CD4-positive, alpha-beta T cell treated with Interleukin-12 subunit alpha and Interleukin-12 subunit beta, for 1 hour (primary cell): ENCODE measurements around the gene LST1.

ENCODE experiments used
- DNase-seq: peaks from one replicate; pipeline ENCODE4 v3.0.0-alpha.2; 2020

The LST1 gene

DNA sequence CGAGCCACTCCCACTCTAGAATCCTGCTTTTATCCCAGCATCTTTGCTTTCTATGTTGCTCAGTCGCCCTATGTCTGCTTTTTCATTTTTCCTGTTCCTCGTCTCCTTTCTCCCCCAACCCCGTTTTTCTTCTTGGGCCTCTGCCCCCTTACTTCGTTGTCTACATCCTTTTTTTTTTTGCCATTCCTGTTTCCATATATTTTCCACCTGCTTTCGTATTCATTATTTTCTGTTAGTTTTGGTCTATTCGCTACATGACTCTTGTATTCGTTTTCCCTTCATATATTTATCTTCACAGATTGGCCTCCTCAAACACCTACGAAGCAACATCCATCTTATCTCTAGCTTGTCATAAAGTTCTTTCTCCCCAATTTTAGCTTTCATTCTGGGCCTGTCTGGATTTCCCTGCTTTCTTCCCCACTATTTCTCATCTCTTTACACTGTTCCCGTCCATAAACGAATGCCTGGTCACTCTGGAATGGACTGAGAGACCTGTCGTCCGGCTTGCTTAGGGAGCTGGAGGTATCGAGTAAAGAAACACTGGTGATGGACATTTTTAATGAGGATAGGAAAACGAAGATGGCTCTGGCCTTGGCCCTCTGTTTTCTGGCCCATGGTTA lies 35.4 kb downstream of the LST1 start:
- DNase-seq, result no peak

DNA sequence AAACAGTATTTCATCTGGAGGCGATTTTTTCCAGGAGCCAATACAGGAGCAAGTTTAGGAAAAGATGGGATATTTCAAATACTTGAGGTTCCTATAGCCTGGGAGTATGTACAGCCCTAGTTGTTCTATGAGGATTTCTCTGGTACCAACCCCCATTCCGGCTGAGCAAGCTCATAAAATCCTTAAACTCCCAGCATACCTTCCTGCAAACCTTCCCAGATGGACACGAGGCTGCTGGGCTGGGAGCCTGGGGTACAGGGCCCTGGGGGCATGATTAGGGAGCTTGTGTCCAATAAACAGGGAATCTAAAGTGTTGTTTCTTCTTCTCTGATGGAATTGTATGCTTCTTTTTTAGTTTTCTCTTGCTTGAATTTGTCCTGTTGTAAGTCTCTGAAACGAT lies 35.9 kb downstream of the LST1 start:
- DNase-seq, result no peak

DNA sequence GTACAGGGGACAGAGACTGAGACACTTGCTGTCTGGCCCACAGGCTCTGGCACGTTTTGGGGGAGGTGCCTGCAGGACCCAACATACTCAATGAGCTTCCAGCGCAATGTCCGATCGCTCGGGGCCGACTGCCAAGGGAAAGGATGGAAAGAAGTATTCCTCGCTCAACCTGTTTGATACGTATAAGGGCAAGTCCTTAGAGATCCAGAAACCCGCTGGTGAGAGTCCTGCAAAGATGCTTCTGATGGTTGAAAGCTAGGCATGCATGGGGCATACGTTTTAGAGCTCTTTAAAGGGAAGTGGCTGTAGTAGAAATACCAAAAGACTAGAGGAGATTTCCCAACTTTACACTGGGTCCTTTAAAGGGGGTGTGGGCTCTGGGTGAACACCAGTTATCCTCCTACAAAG lies 36.6 kb downstream of the LST1 start:
- no peak for DNase-seq

DNA sequence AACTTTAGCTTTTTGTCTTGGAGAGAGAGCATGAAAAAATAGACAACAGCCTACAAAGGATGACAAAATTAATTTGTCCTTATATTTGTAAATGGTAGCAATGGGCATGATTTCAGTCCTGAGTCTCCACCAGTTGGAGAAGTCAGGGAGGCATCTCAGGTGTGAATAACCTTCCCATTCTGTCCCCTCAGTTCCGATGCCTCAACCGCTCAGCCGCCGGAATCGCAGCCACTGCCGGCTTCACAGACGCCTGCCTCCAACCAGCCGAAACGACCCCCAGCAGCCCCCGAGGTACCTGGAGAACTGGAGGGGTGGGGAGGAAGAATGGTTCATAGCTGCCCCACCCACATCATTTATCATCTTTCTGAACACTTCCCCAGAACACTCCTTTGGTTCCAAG lies 38.0 kb downstream of the LST1 start:
- no peak for DNase-seq

DNA sequence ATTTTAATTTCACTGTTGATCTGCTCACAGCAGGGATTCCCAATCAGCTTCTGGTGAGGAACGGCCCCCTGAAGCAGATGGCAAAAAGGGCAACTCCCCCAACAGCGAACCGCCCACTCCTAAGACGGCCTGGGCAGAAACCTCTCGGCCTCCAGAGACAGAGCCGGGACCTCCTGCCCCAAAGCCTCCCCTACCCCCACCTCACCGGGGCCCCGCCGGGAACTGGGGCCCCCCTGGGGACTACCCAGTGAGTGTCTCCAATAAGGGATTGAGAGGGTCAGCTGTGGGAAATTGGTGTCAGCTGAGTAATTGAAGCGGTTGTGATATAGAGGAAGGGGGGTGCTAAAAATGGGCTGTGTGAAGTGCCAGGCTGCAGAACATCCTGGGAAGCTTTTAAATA lies 40.9 kb downstream of the LST1 start:
- no peak for DNase-seq

DNA sequence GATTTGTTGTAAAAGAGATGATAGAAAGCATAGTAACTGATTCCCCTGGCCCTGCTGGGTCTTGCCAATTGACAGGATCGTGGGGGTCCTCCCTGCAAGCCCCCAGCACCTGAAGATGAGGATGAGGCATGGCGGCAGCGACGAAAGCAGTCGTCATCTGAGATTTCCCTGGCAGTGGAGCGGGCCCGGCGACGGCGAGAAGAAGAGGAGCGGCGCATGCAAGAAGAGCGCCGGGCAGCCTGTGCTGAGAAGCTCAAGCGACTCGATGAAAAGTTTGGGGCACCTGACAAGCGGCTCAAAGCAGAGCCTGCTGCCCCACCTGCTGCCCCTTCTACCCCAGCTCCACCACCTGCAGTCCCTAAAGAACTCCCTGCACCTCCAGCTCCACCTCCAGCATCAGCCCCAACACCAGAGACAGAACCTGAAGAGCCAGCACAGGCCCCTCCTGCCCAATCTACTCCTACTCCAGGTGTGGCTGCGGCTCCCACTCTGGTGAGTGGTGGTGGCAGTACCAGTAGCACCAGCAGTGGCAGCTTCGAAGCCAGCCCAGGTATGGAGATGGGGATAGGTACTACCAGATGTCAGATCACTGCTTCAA lies 41.7 kb downstream of the LST1 start:
- DNase-seq, result no peak

DNA sequence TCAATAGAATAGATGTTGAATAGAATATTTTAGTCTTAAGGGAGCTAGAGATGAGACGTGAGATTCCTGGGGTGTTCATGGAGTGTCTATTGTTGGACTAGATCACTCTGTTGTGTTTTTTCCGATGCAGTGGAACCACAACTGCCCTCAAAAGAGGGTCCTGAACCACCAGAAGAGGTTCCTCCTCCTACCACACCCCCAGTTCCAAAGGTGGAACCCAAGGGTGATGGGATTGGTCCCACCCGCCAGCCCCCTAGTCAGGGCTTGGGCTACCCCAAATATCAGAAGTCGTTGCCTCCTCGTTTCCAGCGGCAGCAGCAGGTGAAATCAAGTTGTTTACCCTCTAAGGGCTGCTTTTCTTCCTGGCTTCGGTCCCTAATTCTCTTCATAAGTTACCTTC lies 42.9 kb downstream of the LST1 start:
- no peak for DNase-seq

DNA sequence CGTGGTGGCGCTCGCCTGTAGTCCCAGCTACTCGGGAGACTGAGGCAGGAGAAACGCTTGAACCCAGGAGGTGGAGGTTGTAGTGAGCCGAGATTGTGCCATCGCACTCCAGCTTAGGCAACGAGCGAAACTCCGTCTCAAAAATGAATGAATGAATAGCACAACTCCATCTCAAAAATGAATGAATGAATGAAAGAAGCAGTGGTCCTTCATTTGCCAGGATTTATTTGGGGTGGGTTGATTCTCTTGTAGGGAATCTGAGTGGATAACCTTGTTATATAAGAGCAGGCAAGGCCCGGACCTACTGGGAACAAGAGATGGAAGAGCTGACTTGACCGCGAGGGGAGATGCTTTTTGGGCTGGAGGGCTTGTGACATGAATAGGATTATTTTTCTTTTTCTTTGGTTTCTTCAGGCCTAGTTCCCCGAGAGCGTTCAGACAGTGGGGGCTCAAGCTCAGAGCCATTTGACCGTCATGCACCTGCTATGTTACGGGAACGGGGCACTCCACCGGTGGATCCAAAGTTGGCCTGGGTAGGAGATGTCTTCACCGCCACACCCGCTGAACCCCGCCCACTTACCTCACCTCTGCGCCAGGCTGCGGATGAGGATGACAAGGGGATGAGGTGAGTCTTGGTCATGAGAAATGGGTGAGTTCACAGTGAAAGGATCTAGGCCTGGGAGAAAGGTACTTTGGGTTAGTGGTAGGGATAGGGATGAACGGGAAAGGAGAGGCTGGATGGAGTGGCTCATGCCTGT lies 44.3 kb downstream of the LST1 start:
- DNase-seq, result no peak

DNA sequence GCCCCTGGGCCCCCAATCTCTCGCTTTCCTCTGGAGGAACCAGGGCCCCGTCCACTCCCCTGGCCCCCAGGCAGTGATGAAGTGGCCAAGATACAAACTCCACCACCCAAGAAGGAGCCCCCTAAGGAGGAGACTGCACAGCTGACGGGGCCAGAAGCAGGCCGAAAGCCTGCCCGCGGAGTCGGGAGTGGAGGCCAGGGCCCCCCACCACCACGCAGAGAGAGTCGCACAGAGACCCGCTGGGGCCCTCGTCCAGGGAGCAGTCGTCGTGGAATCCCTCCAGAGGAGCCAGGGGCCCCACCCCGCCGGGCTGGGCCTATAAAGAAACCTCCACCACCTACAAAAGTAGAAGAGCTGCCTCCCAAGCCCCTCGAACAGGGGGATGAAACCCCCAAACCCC lies 45.1 kb downstream of the LST1 start:
- DNase-seq, result no peak

DNA sequence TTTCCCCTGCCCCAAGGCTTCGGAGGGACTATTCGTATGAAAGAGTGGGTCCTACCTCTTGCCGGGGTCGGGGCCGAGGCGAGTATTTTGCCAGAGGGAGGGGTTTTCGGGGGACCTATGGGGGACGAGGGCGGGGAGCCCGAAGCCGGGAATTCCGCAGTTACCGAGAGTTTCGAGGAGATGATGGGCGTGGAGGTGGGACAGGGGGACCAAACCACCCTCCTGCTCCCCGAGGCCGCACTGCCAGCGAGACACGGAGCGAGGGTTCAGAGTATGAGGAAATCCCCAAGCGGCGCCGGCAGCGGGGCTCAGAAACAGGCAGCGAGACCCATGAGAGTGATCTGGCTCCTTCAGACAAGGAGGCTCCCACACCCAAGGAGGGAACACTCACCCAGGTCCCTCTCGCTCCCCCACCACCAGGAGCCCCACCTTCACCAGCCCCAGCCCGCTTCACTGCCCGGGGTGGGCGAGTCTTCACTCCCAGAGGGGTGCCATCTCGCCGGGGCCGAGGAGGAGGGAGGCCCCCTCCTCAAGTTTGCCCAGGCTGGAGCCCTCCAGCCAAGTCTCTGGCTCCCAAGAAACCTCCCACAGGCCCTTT lies 45.7 kb downstream of the LST1 start:
- DNase-seq, result no peak

DNA sequence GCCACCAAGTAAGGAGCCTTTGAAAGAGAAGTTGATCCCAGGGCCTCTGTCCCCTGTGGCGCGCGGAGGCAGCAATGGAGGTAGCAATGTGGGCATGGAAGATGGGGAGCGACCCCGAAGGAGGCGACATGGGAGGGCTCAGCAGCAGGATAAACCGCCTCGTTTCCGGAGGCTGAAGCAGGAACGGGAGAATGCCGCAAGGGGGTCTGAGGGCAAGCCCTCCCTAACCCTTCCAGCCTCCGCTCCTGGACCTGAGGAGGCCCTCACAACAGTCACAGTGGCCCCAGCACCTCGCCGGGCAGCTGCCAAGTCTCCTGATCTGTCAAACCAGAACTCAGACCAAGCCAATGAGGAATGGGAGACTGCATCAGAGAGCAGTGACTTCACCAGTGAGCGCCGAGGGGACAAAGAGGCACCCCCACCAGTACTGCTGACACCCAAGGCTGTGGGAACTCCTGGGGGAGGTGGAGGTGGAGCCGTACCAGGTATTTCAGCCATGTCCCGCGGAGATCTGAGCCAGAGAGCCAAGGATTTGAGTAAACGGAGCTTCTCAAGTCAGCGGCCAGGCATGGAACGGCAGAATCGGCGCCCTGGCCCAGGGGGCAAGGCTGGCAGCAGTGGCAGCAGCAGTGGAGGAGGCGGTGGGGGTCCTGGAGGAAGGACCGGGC lies 46.3 kb downstream of the LST1 start:
- DNase-seq, result no peak

DNA sequence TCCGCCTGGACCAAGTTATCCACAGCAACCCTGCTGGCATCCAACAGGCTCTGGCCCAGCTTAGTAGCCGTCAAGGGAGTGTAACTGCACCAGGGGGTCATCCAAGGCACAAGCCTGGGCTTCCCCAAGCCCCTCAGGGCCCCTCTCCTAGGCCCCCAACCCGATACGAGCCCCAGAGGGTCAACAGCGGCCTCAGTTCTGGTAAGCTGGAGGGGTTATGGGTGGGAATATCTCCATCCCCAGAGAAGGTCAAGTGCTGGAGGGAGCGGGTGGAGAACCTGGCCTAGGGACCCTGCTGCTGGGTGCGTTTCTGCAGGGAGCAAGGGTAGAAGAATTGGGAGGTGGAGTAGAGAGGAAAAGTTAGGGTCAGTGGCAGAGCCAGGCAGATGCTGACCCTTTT lies 47.4 kb downstream of the LST1 start:
- no peak for DNase-seq

DNA sequence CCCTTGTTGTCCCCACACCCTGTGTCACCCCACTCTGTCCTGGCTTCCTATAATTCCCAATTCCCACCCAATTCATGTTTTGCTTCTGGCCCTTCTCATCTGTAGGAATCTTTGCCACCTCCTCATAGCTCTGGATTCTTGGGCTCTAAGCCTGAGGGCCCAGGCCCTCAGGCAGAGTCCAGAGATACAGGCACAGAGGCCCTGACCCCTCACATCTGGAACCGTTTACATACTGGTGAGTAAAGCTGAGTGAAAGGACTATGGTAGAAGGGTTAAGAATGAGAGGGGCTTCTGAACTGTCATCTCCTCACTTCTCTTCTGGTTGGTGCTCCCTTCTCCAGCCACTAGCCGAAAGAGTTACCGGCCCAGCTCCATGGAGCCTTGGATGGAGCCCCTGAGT lies 48.1 kb downstream of the LST1 start:
- no peak for DNase-seq

DNA sequence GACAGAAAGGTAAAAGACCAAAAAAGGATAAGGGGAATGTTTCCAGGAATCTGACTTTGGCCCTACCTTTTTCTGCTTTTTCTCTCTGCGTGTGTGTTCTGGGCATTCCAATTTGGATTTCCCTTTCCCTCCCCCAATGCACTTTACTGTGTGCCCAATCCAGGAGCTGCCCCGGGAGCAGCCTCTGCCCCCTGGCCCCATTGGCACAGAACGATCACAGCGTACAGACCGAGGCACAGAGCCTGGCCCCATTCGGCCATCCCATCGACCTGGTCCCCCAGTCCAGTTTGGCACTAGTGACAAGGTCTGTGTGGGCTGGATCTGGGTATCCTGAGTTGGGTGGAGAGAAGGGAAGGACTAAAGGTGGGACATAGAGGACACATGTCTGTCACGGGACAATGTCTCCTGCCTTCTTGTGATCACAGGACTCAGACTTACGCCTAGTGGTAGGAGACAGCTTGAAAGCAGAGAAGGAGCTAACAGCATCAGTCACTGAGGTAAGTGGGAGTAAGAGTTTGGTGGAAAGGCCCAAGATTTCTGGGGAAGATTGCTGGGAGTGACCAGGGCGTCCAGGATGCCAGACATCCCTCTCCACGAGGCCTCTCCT lies 49.0 kb downstream of the LST1 start:
- no peak for DNase-seq

DNA sequence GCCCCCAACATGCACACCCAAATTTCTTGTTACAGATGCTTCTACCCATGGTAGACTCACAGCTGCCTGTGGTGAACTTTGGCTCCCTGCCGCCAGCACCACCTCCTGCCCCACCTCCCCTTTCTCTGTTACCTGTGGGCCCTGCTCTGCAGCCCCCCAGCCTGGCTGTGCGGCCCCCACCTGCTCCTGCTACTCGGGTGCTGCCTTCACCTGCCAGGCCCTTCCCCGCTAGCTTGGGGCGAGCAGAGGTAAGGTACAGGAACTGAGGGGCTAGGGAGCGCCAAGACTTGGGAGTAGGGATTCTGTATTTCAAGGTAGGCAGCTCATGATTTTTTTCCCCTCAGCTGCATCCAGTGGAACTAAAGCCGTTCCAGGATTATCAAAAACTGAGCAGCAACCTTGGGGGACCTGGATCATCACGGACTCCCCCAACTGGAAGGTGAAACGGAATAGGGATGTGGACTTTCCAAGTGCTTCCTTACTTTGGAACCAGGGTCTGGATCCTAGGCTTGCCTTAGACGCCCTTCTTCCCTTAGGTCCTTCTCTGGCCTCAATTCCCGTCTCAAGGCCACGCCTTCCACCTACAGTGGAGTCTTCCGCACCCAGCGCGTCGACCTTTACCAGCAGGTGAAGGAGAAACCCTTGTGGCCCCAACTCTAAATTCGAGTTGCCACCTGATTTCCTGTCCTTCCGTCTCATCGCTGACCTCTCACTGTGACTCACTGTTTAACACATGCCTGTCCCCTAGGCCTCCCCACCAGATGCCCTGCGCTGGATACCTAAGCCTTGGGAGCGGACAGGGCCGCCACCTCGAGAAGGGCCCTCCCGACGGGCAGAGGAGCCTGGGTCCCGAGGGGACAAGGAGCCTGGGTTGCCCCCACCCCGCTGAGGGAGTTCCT lies 50.9 kb downstream of the LST1 start:
- DNase-seq, result no peak
